ENCODE measurements around the gene CCDC183.
"Not testable (repeated sequence)": the region's sequence is repeated elsewhere in the genome, so short reads cannot be mapped to it uniquely, and the experiment has no call there.

The CCDC183 gene

GRCh38 chr9:136785565-136786355 lies 10.4 kb upstream of the CCDC183 start:
- not testable (repeated sequence) for DNase-seq

GRCh38 chr9:136786451-136786850 lies 9.7 kb upstream of the CCDC183 start:
- DNase-seq, result no peak

DNA sequence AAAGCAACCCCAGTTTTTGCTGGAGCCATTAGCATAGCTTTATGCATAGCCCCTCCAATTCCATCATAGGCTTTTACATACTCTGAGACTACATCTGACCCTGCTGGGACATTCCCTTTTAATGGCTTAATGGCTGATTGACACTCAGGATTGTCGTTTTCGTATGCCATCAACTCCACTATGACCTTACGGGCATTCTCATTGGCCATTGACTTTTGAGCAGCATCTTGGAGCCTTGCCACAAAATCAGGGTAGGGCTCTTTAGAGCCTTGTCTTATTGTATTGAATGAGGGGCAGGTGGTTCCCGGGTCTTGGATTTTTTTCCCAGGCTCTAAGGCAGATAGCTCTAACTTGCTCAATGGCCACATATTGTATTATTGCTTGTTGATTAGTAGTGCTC lies 9.2 kb upstream of the CCDC183 start:
- DNase-seq, result not testable (repeated sequence)

DNA sequence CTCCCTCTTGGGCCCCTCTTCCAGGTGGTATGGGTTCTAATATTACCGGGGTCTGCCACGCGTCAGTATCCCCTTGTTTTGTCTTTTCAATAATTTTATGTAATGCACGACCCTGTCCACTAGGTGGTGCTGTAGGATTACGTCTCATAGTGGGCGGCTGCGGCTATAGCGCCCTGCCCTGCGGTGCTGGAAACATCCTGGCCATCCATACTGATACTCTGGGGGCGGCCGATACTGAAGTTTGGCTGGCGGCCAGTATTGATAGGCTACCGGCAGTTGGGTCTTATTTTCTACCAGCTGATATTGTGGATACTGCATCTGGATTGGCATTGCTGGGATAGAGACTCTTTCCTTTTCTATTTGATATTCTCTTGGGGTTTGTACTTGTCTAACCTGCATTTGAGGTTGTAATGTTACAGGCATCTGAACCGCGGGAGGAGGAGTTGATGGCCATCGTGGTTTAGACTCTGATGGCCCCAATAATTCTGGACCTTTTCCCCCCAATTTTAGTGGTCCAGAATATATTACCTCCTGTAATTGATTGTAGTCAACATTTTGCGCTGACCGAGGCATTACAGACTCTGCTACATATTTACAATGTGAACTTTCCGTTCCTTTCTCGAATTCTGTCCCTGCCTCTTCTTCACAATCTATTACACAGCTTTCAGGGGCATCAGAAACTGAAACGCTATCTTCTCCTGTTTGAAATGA lies 8.3 kb upstream of the CCDC183 start:
- peak; percentile 63 for DNase-seq

GRCh38 chr9:136788644-136789522 lies 7.3 kb upstream of the CCDC183 start:
- not testable (repeated sequence) for DNase-seq

GRCh38 chr9:136789523-136789937 lies 6.6 kb upstream of the CCDC183 start:
- no peak for DNase-seq

DNA sequence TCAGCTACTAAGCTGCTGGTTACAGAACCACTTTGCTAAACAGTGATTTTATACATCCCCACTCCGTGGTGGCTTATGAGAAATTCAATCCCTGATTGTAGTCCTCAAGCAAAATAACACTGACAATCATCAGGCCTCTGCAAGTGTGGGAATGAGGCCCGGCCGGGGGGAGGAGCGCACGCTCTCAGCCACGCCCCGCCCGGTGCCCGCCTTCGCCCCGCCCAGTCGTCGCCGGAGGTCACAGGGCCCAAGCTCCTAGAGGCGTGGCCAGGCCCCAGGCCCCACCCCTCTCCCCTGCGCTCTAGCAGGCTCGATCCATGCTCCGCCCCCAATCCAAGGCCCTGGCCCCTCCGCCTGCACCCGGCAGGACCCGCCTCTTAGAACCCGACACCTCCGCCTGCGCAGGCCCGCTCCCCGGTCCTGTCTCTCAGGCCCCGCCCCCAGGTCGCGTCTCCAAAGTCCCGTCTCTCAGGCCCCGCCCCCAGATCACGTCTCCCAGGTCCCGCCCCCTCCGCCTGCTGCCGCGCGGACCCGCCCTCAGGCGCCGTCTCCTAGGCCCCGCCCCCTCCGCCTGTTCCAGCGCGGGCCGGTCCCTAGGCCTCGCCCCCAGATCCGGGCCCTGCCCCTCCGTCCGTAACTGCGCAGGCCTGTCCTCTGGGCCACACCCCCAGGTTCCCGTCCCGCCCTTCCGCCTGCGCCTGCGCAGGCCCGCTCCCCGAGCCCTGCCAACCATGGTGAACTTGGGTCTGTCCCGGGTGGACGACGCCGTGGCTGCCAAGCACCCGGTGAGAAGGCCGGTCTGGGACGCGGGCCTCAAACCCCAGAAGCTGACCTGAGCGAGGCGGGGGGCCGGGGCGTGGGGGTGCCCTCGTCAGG lies 5.3 kb upstream of the CCDC183 start, which contains the start of gene TMEM141:
TSS of gene TMEM141 (plus strand) at position 705 of the 876 bp plus-strand sequence. CDS start at position 732, 27 bp downstream.
- DNase-seq, result peak; percentile 99

- DNase-seq, result no peak
Measured at GRCh38 chr9:136791516-136792276, 4.4 kb upstream of the CCDC183 start.

- DNase-seq, result no peak
Measured at GRCh38 chr9:136792321-136793085, 3.6 kb upstream of the CCDC183 start.

- no peak for DNase-seq
Measured at GRCh38 chr9:136793086-136793946, 2.8 kb upstream of the CCDC183 start.

- no peak for DNase-seq
Measured at GRCh38 chr9:136794281-136794999, 1.7 kb upstream of the CCDC183 start.

GRCh38 chr9:136795000-136795348 lies 1.2 kb upstream of the CCDC183 start:
- no peak for DNase-seq

DNA sequence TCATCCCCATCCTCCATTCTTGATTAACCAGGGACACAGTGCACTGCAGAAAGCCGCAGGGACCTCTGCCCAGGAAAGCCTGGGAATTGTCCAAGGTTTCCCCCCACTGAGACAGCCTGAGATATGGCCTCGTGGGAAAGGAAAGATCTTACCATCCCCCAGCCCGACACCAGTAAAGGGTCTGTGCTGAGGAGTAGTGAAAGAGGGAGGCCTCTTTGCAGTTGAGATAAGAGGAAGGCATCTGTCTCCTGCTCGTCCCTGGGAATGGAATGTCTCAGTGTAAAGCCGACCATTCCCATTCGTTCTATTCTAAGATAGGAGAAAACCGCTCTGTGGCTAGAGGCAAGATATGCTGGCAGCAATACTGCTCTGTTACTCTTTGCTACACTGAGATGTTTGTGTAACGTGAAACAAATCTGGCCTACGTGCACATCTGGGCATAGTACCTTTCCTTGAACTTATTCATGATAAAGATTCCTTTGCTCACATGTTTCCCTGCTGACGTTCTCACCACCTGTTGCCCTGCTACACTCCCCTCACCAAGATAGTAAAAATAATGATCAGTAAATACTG lies 723 bp downstream of the CCDC183 start:
- peak; percentile 42 for DNase-seq

GRCh38 chr9:136798708-136799078 lies 2.6 kb downstream of the CCDC183 start:
- DNase-seq, result no peak

- no peak for DNase-seq
Measured at GRCh38 chr9:136799079-136799853, 3.1 kb downstream of the CCDC183 start.

GRCh38 chr9:136799854-136800657 lies 3.9 kb downstream of the CCDC183 start:
- DNase-seq, result no peak

DNA sequence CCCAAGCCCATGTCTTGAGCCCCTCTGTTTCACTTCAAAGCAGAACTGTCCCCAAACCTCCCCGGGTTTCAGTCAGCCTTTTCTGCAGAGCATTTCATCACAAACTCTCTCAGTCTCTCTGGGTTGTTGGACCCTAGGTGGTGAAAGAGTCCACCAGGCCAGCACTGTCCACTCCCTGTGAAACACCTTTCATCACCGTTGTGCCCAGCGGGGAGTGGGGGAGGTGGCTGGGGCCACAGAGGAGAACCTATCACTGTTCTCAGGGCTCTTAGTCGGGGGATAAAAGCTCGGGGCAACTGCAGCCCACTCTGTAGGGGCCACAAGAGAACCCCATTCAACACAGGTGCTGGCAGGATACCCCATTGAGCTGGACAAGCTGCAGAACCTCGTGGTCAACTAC lies 6.2 kb downstream of the CCDC183 start:
- DNase-seq, result no peak

Measured in fibroblast of upper back skin (primary cell).